HL-60 (cell line): ENCODE measurements around the gene ATF2.

Experiments used
- GABPA ChIP-seq: IDR thresholded peaks from 2 replicates; pipeline ENCODE4 v1.6.1; 2012; ENCODE audit warnings: low read depth
- POLR2AphosphoS5 ChIP-seq: IDR thresholded peaks from 2 replicates; pipeline ENCODE4 v1.6.1; 2012; ENCODE audit warnings: low read depth
- REST ChIP-seq: IDR thresholded peaks from 2 replicates; pipeline ENCODE4 v1.6.1; 2012; ENCODE audit warnings: low read depth; ENCODE audit not compliant: insufficient replicate concordance
- TF ChIP-seq, protein P1 (sequence below): IDR thresholded peaks from one replicate; pipeline ENCODE4 v1.5.1; 2011; ENCODE audit warnings: low read length, control low read depth, inconsistent platforms; ENCODE audit not compliant: insufficient read depth

GRCh38 chr2:175062787-175063585, 105.0 kb downstream of the ATF2 start:
- TF ChIP-seq, protein P1, sequence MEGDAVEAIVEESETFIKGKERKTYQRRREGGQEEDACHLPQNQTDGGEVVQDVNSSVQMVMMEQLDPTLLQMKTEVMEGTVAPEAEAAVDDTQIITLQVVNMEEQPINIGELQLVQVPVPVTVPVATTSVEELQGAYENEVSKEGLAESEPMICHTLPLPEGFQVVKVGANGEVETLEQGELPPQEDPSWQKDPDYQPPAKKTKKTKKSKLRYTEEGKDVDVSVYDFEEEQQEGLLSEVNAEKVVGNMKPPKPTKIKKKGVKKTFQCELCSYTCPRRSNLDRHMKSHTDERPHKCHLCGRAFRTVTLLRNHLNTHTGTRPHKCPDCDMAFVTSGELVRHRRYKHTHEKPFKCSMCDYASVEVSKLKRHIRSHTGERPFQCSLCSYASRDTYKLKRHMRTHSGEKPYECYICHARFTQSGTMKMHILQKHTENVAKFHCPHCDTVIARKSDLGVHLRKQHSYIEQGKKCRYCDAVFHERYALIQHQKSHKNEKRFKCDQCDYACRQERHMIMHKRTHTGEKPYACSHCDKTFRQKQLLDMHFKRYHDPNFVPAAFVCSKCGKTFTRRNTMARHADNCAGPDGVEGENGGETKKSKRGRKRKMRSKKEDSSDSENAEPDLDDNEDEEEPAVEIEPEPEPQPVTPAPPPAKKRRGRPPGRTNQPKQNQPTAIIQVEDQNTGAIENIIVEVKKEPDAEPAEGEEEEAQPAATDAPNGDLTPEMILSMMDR: no peak
- TF ChIP-seq POLR2AphosphoS5 (no peak), REST (no peak), GABPA (no peak)
